T-cell (primary cell): ENCODE data around the gene LUZP4. TPM values are rescaled to one million over a fixed set of nuclear protein-coding genes. Genes with fewer than 3 reads are reported as not detected.

ENCODE experiments used
- total RNA-seq, 35 experiments: library from RNA in 6 of 35; stranded (reverse) in 6 of 35; fragments of 120-200 nt in 1 of 35; gene quantifications; one replicate each; pipeline versions ENCODE4 v1.2.1 to v1.2.4 and lab custom pipeline; 2013 to 2026

The LUZP4 gene
- total RNA-seq, 5 donors from 2014 or later (not counting 1 experiment from before 2014, with no cell fraction given): not detected

Other genes starting within 250 kb of the LUZP4 start
- not detected for gene RBMXL3, start 100.3 kb upstream of the LUZP4 start, total RNA-seq
- gene LRCH2, start 55.6 kb upstream of the LUZP4 start, total RNA-seq: not detected